Heart left ventricle (tissue), 16 donors: ENCODE measurements around the gene INSYN1. TPM values are rescaled to one million over a fixed set of nuclear protein-coding genes. Genes with fewer than 3 reads are reported as not detected.
A peak's percentile ranks its signal among the peaks of the same experiment; 100 is the strongest.

Experiments used
- ATAC-seq, 4 donors: fragments of 200-7000 bp; cut with Tn5 transposase; one replicate each; pipeline ENCODE4 v1.9.1; 2020 to 2022; ENCODE audit warnings: moderate library complexity in 4 of 4, mild to moderate bottlenecking in 3 of 4, moderate number of reproducible peaks in 1 of 4
- DNase-seq, 5 donors: peaks; one replicate each; pipeline ENCODE4 v3.0.0-alpha.2; 2020
- H3K27ac ChIP-seq, 12 donors: fragments of 200-600 bp; sonication (generic) in 4 of 12; one replicate each; pipeline versions ENCODE4 v1.5.0 to v1.8.0; 2016 to 2022; ENCODE audit warnings: mild to moderate bottlenecking in 2 of 12
- H3K27me3 ChIP-seq, 9 donors: fragments of 200-600 bp; sonication (generic) in 2 of 9; one replicate each; pipeline versions ENCODE4 v1.5.1 to v1.8.0; 2016 to 2022; ENCODE audit warnings: mild to moderate bottlenecking in 3 of 9
- H3K36me3 ChIP-seq, 9 donors: fragments of 200-600 bp; sonication (generic) in 2 of 9; one replicate each; pipeline versions ENCODE4 v1.5.0 to v1.8.0; 2018 to 2022; ENCODE audit warnings: mild to moderate bottlenecking in 2 of 9
- H3K4me1 ChIP-seq, 12 donors: fragments of 200-600 bp; sonication (generic) in 4 of 12; one replicate each; pipeline versions ENCODE4 v1.5.0 to v1.8.0; 2016 to 2022; ENCODE audit warnings: mild to moderate bottlenecking in 3 of 12
- H3K4me3 ChIP-seq, 12 donors: fragments of 200-600 bp; sonication (generic) in 4 of 12; one replicate each; pipeline versions ENCODE4 v1.5.0 to v1.8.0; 2017 to 2022; ENCODE audit warnings: mild to moderate bottlenecking in 9 of 12, moderate library complexity in 4 of 12
- H3K9me3 ChIP-seq, 12 donors: fragments of 200-600 bp; sonication (generic) in 4 of 12; one replicate each; pipeline versions ENCODE4 v1.5.0 to v1.8.0; 2016 to 2022; ENCODE audit warnings: mild to moderate bottlenecking in 1 of 12
- CTCF ChIP-seq, 12 donors: fragments of 200-600 bp; sonication (generic) in 4 of 12; IDR thresholded peaks; one replicate each; pipeline versions ENCODE4 v1.5.0 to v1.8.0; 2018 to 2022; ENCODE audit warnings: antibody characterized with exemption in 12 of 12, mild to moderate bottlenecking in 5 of 12
- POLR2A ChIP-seq, 2 donors: fragments of 450-650 bp; IDR thresholded peaks; one replicate each; pipeline ENCODE4 v1.6.1; 2017; ENCODE audit warnings: antibody characterized with exemption in 2 of 2, mild to moderate bottlenecking in 2 of 2, moderate library complexity in 2 of 2
- WGBS, 4 donors: extraction: QIAGEN DNeasy Blood & Tissue Kit in 2 of 4; methylation state at CpG; one replicate each; pipeline versions ENCODE4 v1.1.5 to v1.1.7; 2013 to 2018; 5-methylcytosine and 5-hydroxymethylcytosine counted together
- intact Hi-C, 10 donors: fragments of 100-400 bp; cut with DNase I; formaldehyde crosslinking; loops; one replicate each; pipeline versions ENCODE4 v1.11.1 to v1.14.2; 2022
- polyA plus RNA-seq, 2 donors: library from polyadenylated mRNA; stranded (reverse); fragments of 200-250 nt; gene quantifications; one replicate each; pipeline ENCODE4 v1.2.3, GENCODE V29; 2013
- total RNA-seq, 9 donors: library from RNA; depleted of rRNA in 2 of 9; stranded (reverse); fragments of >200 nt in 2 of 9; fragmentation: NEBNext Ultra II Directional in 3 of 9; extraction: Animal tissue kit (Norgen Biotek cat#: 25700) in 3 of 9; gene quantifications; one replicate each; pipeline versions ENCODE4 v1.1.0 to v1.2.4, GENCODE V29; 2016 to 2023
- donor health status: ischemic (EF 13 %, LVEDD 7.1; RV severe dilation, severe dysfunction).
- donor health status: healthy with polysubstance abuse.
- donor health status: DM: no; HTN: yes; CAD: no.
- donor health status: DM: no; HTN: no; CAD: no.
- donor health status: ischemic (EF 25% LVEDD 6.9; RV normal size, moderate dysfunction).
- donor health status: ischemic (EF 25% LVEDD 5.7; RV mildly dilated, moderate dysfunction).
- donor health status: healthy.
- donor health status: DM: yes; HTN: yes; CAD: no.
- donor health status: ischemic (EF 35%, LVEDD 5.7; RV mildly dilated, moderate dysfunction).
- donor health status: nonischemic (EF 11% LVEDD 7.7; RV severe dilation, severe dysfunction).
- donor health status: DM: yes; HTN: yes; CAD: no.
- donor health status: PGD.
- donor health status: ischemic (EF 29% LVEDD 5.4; RV normal size, mild dysfunction).
- donor health status: nonischemic (EF 23%, LVEDD 6.1; RV moderate dilation, normal function).

The INSYN1 gene
- total and polyA plus RNA-seq, 11 donors: 51.5 to 182 (median 107) TPM

GRCh38 chr15:73784291-73784690 lies 31.1 kb upstream of the INSYN1 start:
- H3K27ac ChIP-seq: no peak overlapping the region
- no peaks in the 10 kb centered on the region for H3K9me3 ChIP-seq
- intact Hi-C loops: loop anchor here in 1 of 10 donors (10.0 kb wide), 1 partner anchor 131 kb away; no protein-coding TSS in a partner anchor
- peaks cover 0 to 15% (median 0%) of the 10 kb centered on the region in 12 donors for H3K4me1 ChIP-seq
- no peaks in the 10 kb centered on the region for H3K36me3 ChIP-seq
- no peak overlapping the region for H3K4me3 ChIP-seq
- ATAC-seq (no peak), DNase-seq (no peak)
- 69 to 76% (median 74%) methylated on average over 3 of the region's 3 CpGs for WGBS, 4 donors
- H3K27me3 ChIP-seq: no peaks in the 10 kb centered on the region
- TF ChIP-seq POLR2A (IDR thresholded peaks at IDR 0.05): no peak
- TF ChIP-seq CTCF (IDR thresholded peaks at IDR 0.05): no peak

GRCh38 chr15:73782344-73782959 lies 29.3 kb upstream of the INSYN1 start:
- 73 to 83% (median 76%) methylated on average over 3 of the region's 3 CpGs for WGBS, 4 donors
- Histone ChIP-seq H3K27ac (no peak overlapping the region), H3K9me3 (no peaks in the 10 kb centered on the region), H3K27me3 (no peaks in the 10 kb centered on the region), H3K4me3 (no peak overlapping the region), H3K4me1 (peaks cover 0 to 15% (median 0%) of the 10 kb centered on the region in 12 donors), H3K36me3 (no peaks in the 10 kb centered on the region)
- intact Hi-C loops: loop anchor here in 1 of 10 donors (10.0 kb wide), 1 partner anchor 132 kb away; no protein-coding TSS in a partner anchor
- ATAC-seq: no peak
- DNase-seq: no peak
- TF ChIP-seq CTCF (IDR thresholded peaks at IDR 0.05): no peak
- no peak for TF ChIP-seq POLR2A (IDR thresholded peaks at IDR 0.05)

- 63 to 71% (median 66%) methylated on average over 6 to 8 of the region's 8 CpGs for WGBS, 4 donors
- TF ChIP-seq POLR2A (IDR thresholded peaks at IDR 0.05) (no peak), CTCF (IDR thresholded peaks at IDR 0.05) (peak in 7 of 12 donors; percentile 7 to 26 (median 11))
- intact Hi-C loops: loop anchor here in 1 of 10 donors (10.0 kb wide), 1 partner anchor 134 kb away; no protein-coding TSS in a partner anchor
- DNase-seq (no peak), ATAC-seq (peak in 2 of 4 donors; percentile 10 to 40)
- Histone ChIP-seq H3K9me3 (no peaks in the 10 kb centered on the region), H3K36me3 (no peaks in the 10 kb centered on the region), H3K27me3 (no peaks in the 10 kb centered on the region), H3K4me1 (peaks cover 0 to 8% (median 0%) of the 10 kb centered on the region in 12 donors), H3K4me3 (no peak overlapping the region), H3K27ac (no peak overlapping the region)
These were observed 28.1 kb upstream of the INSYN1 start for GRCh38 chr15:73781038-73781925.

GRCh38 chr15:73779974-73780373 lies 26.8 kb upstream of the INSYN1 start:
- Histone ChIP-seq H3K27ac (no peak overlapping the region), H3K9me3 (no peaks in the 10 kb centered on the region), H3K27me3 (no peaks in the 10 kb centered on the region), H3K36me3 (no peaks in the 10 kb centered on the region), H3K4me3 (no peak overlapping the region), H3K4me1 (peaks cover 0 to 8% (median 1%) of the 10 kb centered on the region in 12 donors)
- DNase-seq: no peak
- no peak for ATAC-seq
- intact Hi-C loops: loop anchor here in 1 of 10 donors (10.0 kb wide), 1 partner anchor 135 kb away; no protein-coding TSS in a partner anchor
- TF ChIP-seq CTCF (IDR thresholded peaks at IDR 0.05) (no peak), POLR2A (IDR thresholded peaks at IDR 0.05) (no peak)
- 75 to 86% (median 79%) methylated on average over 3 of the region's 3 CpGs for WGBS, 4 donors
